ENCODE results near the gene PITPNC1.
"Not testable (repeated sequence)": the region's sequence is repeated elsewhere in the genome, so short reads cannot be mapped to it uniquely, and the experiment has no call there.

The PITPNC1 gene

GRCh38 chr17:67372751-67373150 lies 4.3 kb upstream of the PITPNC1 start:
- DNase-seq, result no peak

- DNase-seq, result peak; percentile 59
Observed at GRCh38 chr17:67374329-67375053, 2.6 kb upstream of the PITPNC1 start.

GRCh38 chr17:67375054-67375427 lies 2.0 kb upstream of the PITPNC1 start:
- no peak for DNase-seq

GRCh38 chr17:67375716-67376115 lies 1.4 kb upstream of the PITPNC1 start:
- DNase-seq, result no peak

GRCh38 chr17:67376415-67376736 lies 705 bp upstream of the PITPNC1 start:
- DNase-seq, result no peak

GRCh38 chr17:67377488-67378453 lies 690 bp downstream of the PITPNC1 start:
- no peak for DNase-seq

- peak; percentile 66 for DNase-seq
Observed at GRCh38 chr17:67378454-67379250, 1.6 kb downstream of the PITPNC1 start.

GRCh38 chr17:67379251-67379630 lies 2.2 kb downstream of the PITPNC1 start:
- DNase-seq, result no peak

- no peak for DNase-seq
Observed at GRCh38 chr17:67381929-67382257, 4.8 kb downstream of the PITPNC1 start.

- DNase-seq, result no peak
Observed at GRCh38 chr17:67385122-67385988, 8.3 kb downstream of the PITPNC1 start.

- DNase-seq, result no peak
Observed at GRCh38 chr17:67386965-67387551, 10.0 kb downstream of the PITPNC1 start.

- DNase-seq, result not testable (repeated sequence)
Observed at GRCh38 chr17:67388536-67388935, 11.5 kb downstream of the PITPNC1 start.

- DNase-seq, result no peak
Observed at GRCh38 chr17:67388986-67389385, 11.9 kb downstream of the PITPNC1 start.

GRCh38 chr17:67390006-67390645 lies 13.0 kb downstream of the PITPNC1 start:
- peak; percentile 96 for DNase-seq

GRCh38 chr17:67390646-67391361 lies 13.7 kb downstream of the PITPNC1 start:
- DNase-seq, result peak; percentile 93

- no peak for DNase-seq
Observed at GRCh38 chr17:67392111-67392510, 15.0 kb downstream of the PITPNC1 start.

GRCh38 chr17:67393809-67394397 lies 16.8 kb downstream of the PITPNC1 start:
- no peak for DNase-seq

- DNase-seq, result no peak
Observed at GRCh38 chr17:67399676-67400075, 22.6 kb downstream of the PITPNC1 start.

- no peak for DNase-seq
Observed at GRCh38 chr17:67400193-67400592, 23.1 kb downstream of the PITPNC1 start.

GRCh38 chr17:67401106-67401505 lies 24.0 kb downstream of the PITPNC1 start:
- DNase-seq, result no peak

All from SHP77 treated with DMSO at 0.1 percent for 48 hours (cell line).